NCI-H2107 (cell line): ENCODE measurements around the gene SFXN3.

Experiments used
- DNase-seq: peaks from one replicate; lab custom pipeline; 2025; lab: John Stamatoyannopoulos, UW

Gene SFXN3

GRCh38 chr10:101075775-101076174 is 44.7 kb downstream of the SFXN3 start:
- DNase-seq = no peak

GRCh38 chr10:101076630-101077029 is 45.6 kb downstream of the SFXN3 start:
- no peak for DNase-seq

GRCh38 chr10:101079874-101080273 is 48.8 kb downstream of the SFXN3 start:
- no peak for DNase-seq

- DNase-seq = no peak
These were observed 50.2 kb downstream of the SFXN3 start for GRCh38 chr10:101080933-101081931.

GRCh38 chr10:101085846-101086245 is 54.8 kb downstream of the SFXN3 start:
- DNase-seq = no peak

- no peak for DNase-seq
These were observed 56.3 kb downstream of the SFXN3 start for GRCh38 chr10:101087376-101087775.

- DNase-seq = no peak
These were observed 56.9 kb downstream of the SFXN3 start for GRCh38 chr10:101087965-101088364.

- DNase-seq = no peak
These were observed 58.7 kb downstream of the SFXN3 start for GRCh38 chr10:101089520-101090299.

- DNase-seq = no peak
These were observed 59.6 kb downstream of the SFXN3 start for GRCh38 chr10:101090597-101090996.
